Measurements from ENCODE around the gene TCF21. TPM values are rescaled to one million over a fixed set of nuclear protein-coding genes. Genes with fewer than 3 reads are reported as not detected.
A peak's percentile ranks its signal among the peaks of the same experiment; 100 is the strongest.

TCF21 gene
- total and polyA plus RNA-seq, 2 of the 4 experiments (the other 2 are of a cell fraction), result 6.6 to 10.0 TPM

GRCh38 chr6:133873538-133873937 lies 15.4 kb upstream of the TCF21 start:
- H3K4me2 ChIP-seq (ENCODE audit: low read depth, low read length), result no peak overlapping the region
- no peaks in the 10 kb centered on the region for H4K20me1 ChIP-seq (ENCODE audit: insufficient read depth, low read length)
- H2BK5ac ChIP-seq (ENCODE audit: low read depth, low read length, poor library complexity, severe bottlenecking), result no peak overlapping the region
- no peak overlapping the region for H2AK5ac ChIP-seq (ENCODE audit: low read depth, low read length)
- H2AFZ ChIP-seq (replicated peaks; ENCODE audit: low read length, poor library complexity), result no peak overlapping the region
- POLR2A ChIA-PET (ENCODE audit: unreplicated experiment), result no interaction called here
- H4K5ac ChIP-seq (ENCODE audit: low read depth, low read length), result no peak overlapping the region
- in situ Hi-C loops (cut with MboI; ENCODE audit: low sequenced_read_pairs), result no loop called here
- no peak overlapping the region for H2BK15ac ChIP-seq (ENCODE audit: low read depth, low read length)
- H2BK120ac ChIP-seq (ENCODE audit: low read depth, low read length), result no peak overlapping the region
- no peak overlapping the region for H3K4me3 ChIP-seq (ENCODE audit: insufficient read depth, low read depth, low read length)
- WGBS, 2 experiments (ENCODE audit: extremely low coverage in 2 of 2, insufficient read length in 1 of 2), result no CpG with 5 or more reads among the region's 5 CpGs
- intact Hi-C loops (cut with micrococcal nuclease), result no loop called here
- no peaks in the 10 kb centered on the region for H3K27me3 ChIP-seq (ENCODE audit: control insufficient read depth, insufficient read depth, low read length)
- H3K18ac ChIP-seq (ENCODE audit: low read depth, low read length), result no peak overlapping the region
- ATAC-seq (ENCODE audit: low read depth), result no peak
- dilution Hi-C loops (cut with HindIII; ENCODE audit: low sequenced_read_pairs, unreplicated experiment), result no loop called here
- H4K91ac ChIP-seq (ENCODE audit: insufficient read depth, low read depth, low read length), result no peak overlapping the region
- H3K36me3 ChIP-seq (ENCODE audit: control insufficient read depth, insufficient read depth, low read length), result no peaks in the 10 kb centered on the region
- no peak overlapping the region for H3K56ac ChIP-seq (ENCODE audit: extremely low read depth, insufficient read depth, low read length)
- H3K27ac ChIP-seq (ENCODE audit: insufficient read depth, low read length), result no peak overlapping the region
- TF ChIP-seq USF2 (IDR thresholded peaks at IDR 0.05; ENCODE audit: low read depth, low read length), result no peak
- no peak for TF ChIP-seq MAFK (IDR thresholded peaks at IDR 0.05; ENCODE audit: low read depth, low read length)
- TF ChIP-seq MXI1 (IDR thresholded peaks at IDR 0.05; ENCODE audit: borderline replicate concordance, low read depth, low read length), result no peak
- peak; percentile 58 for TF ChIP-seq CEBPB (IDR thresholded peaks at IDR 0.05; ENCODE audit: low read depth, low read length)
- no peak for TF ChIP-seq RFX5 (IDR thresholded peaks at IDR 0.05; ENCODE audit: low read depth, low read length)
- no peak for TF ChIP-seq BHLHE40 (IDR thresholded peaks at IDR 0.05; ENCODE audit: low read depth, low read length)
- TF ChIP-seq NFE2L2 (IDR thresholded peaks at IDR 0.05; ENCODE audit: low read depth, low read length), result no peak
- no peak for TF ChIP-seq MAZ (IDR thresholded peaks at IDR 0.05; ENCODE audit: borderline replicate concordance, low read depth, low read length)
- no peaks in the 10 kb centered on the region for H3K79me1 ChIP-seq (ENCODE audit: low read depth in 1 of 2, low read length in 2 of 2)
- H3K14ac ChIP-seq (replicated peaks; ENCODE audit: low read depth, low read length), result no peak overlapping the region
- H3K9me1 ChIP-seq (ENCODE audit: insufficient read depth, low read length), result no peaks in the 10 kb centered on the region
- no peaks in the 10 kb centered on the region for H3K9me3 ChIP-seq (ENCODE audit: control insufficient read depth, insufficient read depth, low read length)
- H3K9ac ChIP-seq (ENCODE audit: low read depth, low read length), result no peak overlapping the region
- no peak overlapping the region for H4K8ac ChIP-seq (ENCODE audit: low read depth in 2 of 2, low read length in 2 of 2)
- H3K4me1 ChIP-seq (ENCODE audit: control insufficient read depth, insufficient read depth, low read length), result no peaks in the 10 kb centered on the region
- no peak overlapping the region for H3K23ac ChIP-seq (ENCODE audit: low read depth, low read length)
- no peak overlapping the region for H3K4ac ChIP-seq (ENCODE audit: low read depth, low read length)
- no peak overlapping the region for H2AK9ac ChIP-seq (replicated peaks; ENCODE audit: low read depth, low read length, poor library complexity)
- no peak for DNase-seq
- no TSS peak for BruUV-seq (replicated peaks)
- CTCF ChIA-PET, result no interaction called here
- no peak overlapping the region for H2BK20ac ChIP-seq (ENCODE audit: low read depth, low read length)

Measured in IMR-90 (cell line).